IPS DF 19.7 (cell line): Measurements from ENCODE around the gene ATRX.
"Not testable (repeated sequence)": the region's sequence is repeated elsewhere in the genome, so short reads cannot be mapped to it uniquely, and the experiment has no call there.

Experiments
- DNase-seq: peaks from one replicate; pipeline ENCODE4 v3.0.0-alpha.2; 2013; ENCODE audit warnings: low read depth, low spot score

ATRX gene

GRCh38 chrX:77621453-77621852 lies 164.6 kb downstream of the ATRX start:
- DNase-seq: not testable (repeated sequence)

- DNase-seq: no peak
These were observed 168.8 kb downstream of the ATRX start for GRCh38 chrX:77617206-77617605.

- no peak for DNase-seq
These were observed 182.2 kb downstream of the ATRX start for GRCh38 chrX:77603635-77604336.

GRCh38 chrX:77597511-77597910 lies 188.5 kb downstream of the ATRX start:
- no peak for DNase-seq

GRCh38 chrX:77597090-77597489 lies 188.9 kb downstream of the ATRX start:
- DNase-seq: no peak

- no peak for DNase-seq
These were observed 190.2 kb downstream of the ATRX start for GRCh38 chrX:77595848-77596247.

- DNase-seq: no peak
These were observed 213.7 kb downstream of the ATRX start for GRCh38 chrX:77572322-77572721.

GRCh38 chrX:77565278-77565677 lies 220.7 kb downstream of the ATRX start:
- no peak for DNase-seq

GRCh38 chrX:77564823-77565222 lies 221.2 kb downstream of the ATRX start:
- no peak for DNase-seq

GRCh38 chrX:77561372-77561771 lies 224.6 kb downstream of the ATRX start:
- DNase-seq: no peak

GRCh38 chrX:77556276-77556675 lies 229.7 kb downstream of the ATRX start:
- DNase-seq: no peak

- DNase-seq: no peak
These were observed 237.3 kb downstream of the ATRX start for GRCh38 chrX:77548751-77549150.

GRCh38 chrX:77539778-77540177 lies 246.2 kb downstream of the ATRX start:
- DNase-seq: not testable (repeated sequence)

GRCh38 chrX:77531261-77531660 lies 254.8 kb downstream of the ATRX start:
- not testable (repeated sequence) for DNase-seq

GRCh38 chrX:77528034-77528433 lies 258.0 kb downstream of the ATRX start:
- DNase-seq: no peak

- no peak for DNase-seq
These were observed 258.6 kb downstream of the ATRX start for GRCh38 chrX:77527233-77528001.

GRCh38 chrX:77519765-77520164 lies 266.3 kb downstream of the ATRX start:
- no peak for DNase-seq

GRCh38 chrX:77514177-77514576 lies 271.8 kb downstream of the ATRX start:
- no peak for DNase-seq

GRCh38 chrX:77510007-77510406 lies 276.0 kb downstream of the ATRX start:
- DNase-seq: no peak

GRCh38 chrX:77505227-77505626 lies 280.8 kb downstream of the ATRX start:
- DNase-seq: no peak

GRCh38 chrX:77502951-77503525 lies 283.0 kb downstream of the ATRX start:
- DNase-seq: no peak

GRCh38 chrX:77500164-77500563 lies 285.9 kb downstream of the ATRX start:
- DNase-seq: not testable (repeated sequence)
